Nephron progenitor cell (in vitro differentiated cells): ENCODE data around the gene IGF1R.
A peak's percentile ranks its signal among the peaks of the same experiment; 100 is the strongest.

Source experiments
- DNase-seq: peaks from one replicate; pipeline ENCODE4 v3.0.0; 2021
- H3K27ac Mint-ChIP-seq: 2 replicates; pipeline ENCODE4 v1.8.0; 2021; ENCODE audit warnings: mild to moderate bottlenecking, moderate library complexity, mixed read lengths
- H3K27me3 Mint-ChIP-seq: 2 replicates; pipeline ENCODE4 v1.8.0; 2021; ENCODE audit warnings: mild to moderate bottlenecking, low read depth, mixed read lengths; ENCODE audit not compliant: poor library complexity
- H3K36me3 Mint-ChIP-seq: 2 replicates; pipeline ENCODE4 v1.8.0; 2021; ENCODE audit warnings: low read depth, mixed read lengths
- H3K4me1 Mint-ChIP-seq: 2 replicates; pipeline ENCODE4 v1.8.0; 2021; ENCODE audit warnings: mixed read lengths
- H3K4me3 Mint-ChIP-seq: 2 replicates; pipeline ENCODE4 v1.8.0; 2021; ENCODE audit warnings: mild to moderate bottlenecking, moderate library complexity, mixed read lengths
- H3K9me3 Mint-ChIP-seq: 2 replicates; pipeline ENCODE4 v1.8.0; 2021; ENCODE audit warnings: mild to moderate bottlenecking, moderate library complexity, mixed read lengths
- CTCF ChIP-seq: fragments of 200-600 bp; sonication (generic); IDR thresholded peaks from 2 replicates; pipeline ENCODE4 v1.5.0; 2021; ENCODE audit warnings: antibody characterized with exemption

IGF1R gene

GRCh38 chr15:98896002-98896721 lies 247.8 kb downstream of the IGF1R start:
- peaks cover 51% of the 10 kb centered on the region for H3K4me1 Mint-ChIP-seq
- H3K27ac Mint-ChIP-seq: peak overlapping the region; percentile 31
- peaks cover 3% of the 10 kb centered on the region for H3K27me3 Mint-ChIP-seq
- no peak overlapping the region for H3K4me3 Mint-ChIP-seq
- peaks cover 13% of the 10 kb centered on the region for H3K9me3 Mint-ChIP-seq
- no peak for TF ChIP-seq CTCF
- peaks cover 62% of the 10 kb centered on the region for H3K36me3 Mint-ChIP-seq
- no peak for DNase-seq

GRCh38 chr15:98896802-98897732 lies 248.7 kb downstream of the IGF1R start:
- no peak overlapping the region for H3K4me3 Mint-ChIP-seq
- peaks cover 59% of the 10 kb centered on the region for H3K4me1 Mint-ChIP-seq
- DNase-seq: no peak
- H3K36me3 Mint-ChIP-seq: peaks cover 66% of the 10 kb centered on the region
- H3K27ac Mint-ChIP-seq: peak overlapping the region; percentile 46
- H3K27me3 Mint-ChIP-seq: peaks cover 3% of the 10 kb centered on the region
- peaks cover 13% of the 10 kb centered on the region for H3K9me3 Mint-ChIP-seq
- no peak for TF ChIP-seq CTCF

DNA sequence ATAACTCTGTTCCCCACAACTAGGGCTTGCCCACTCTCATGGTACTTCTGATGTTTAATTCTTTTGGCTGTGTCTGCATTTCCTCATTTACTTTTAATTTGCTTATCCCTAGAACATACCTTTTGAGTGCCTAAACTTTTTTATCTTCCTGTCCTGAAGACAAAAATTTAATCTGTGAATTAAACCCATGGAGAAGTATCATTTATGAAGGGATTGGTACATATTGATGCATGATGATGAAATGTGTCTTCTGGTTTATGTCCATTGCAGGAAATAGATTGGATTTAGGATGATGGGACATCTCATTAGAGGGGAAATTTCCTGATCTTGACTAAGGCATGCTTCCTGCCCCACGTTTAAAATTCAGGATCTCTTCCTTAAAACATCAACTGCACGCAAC lies 249.8 kb downstream of the IGF1R start:
- H3K27me3 Mint-ChIP-seq: peaks cover 3% of the 10 kb centered on the region
- peaks cover 64% of the 10 kb centered on the region for H3K36me3 Mint-ChIP-seq
- H3K9me3 Mint-ChIP-seq: peaks cover 13% of the 10 kb centered on the region
- H3K27ac Mint-ChIP-seq: no peak overlapping the region
- DNase-seq: no peak
- H3K4me3 Mint-ChIP-seq: no peak overlapping the region
- peaks cover 59% of the 10 kb centered on the region for H3K4me1 Mint-ChIP-seq
- TF ChIP-seq CTCF: no peak

DNA sequence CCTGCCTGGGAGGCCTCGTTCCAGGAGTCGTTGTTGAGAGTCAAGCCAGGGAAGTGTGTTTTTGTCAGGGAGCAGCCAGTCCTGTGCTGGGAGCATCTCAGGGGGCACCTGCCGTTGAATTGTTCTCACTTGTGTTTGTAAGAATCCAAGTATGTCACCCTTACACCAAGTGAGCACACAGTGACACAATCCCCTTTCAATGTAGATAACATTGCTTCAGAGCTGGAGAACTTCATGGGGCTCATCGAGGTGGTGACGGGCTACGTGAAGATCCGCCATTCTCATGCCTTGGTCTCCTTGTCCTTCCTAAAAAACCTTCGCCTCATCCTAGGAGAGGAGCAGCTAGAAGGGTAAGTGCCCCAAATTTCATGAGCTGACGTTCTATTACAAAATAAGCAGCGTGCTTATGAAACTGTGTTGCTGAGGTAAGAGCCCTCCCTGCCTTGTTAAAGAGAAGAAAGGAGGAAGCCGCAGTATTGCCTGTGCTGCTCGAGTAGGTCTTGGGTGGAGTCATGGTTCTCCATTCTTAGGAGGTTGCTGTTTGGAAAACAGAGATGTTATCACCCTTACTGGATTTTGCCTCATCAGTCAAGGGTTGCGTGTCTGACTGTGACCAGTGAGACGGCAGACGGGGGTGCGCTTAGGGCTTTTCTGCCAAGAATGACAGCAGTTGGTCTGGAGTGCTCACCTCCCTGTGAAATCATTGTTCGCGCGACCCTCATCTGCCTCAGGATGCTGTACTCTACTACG lies 251.1 kb downstream of the IGF1R start:
- Mint-ChIP-seq H3K36me3 (peaks cover 58% of the 10 kb centered on the region), H3K27me3 (peaks cover 3% of the 10 kb centered on the region), H3K4me1 (peaks cover 68% of the 10 kb centered on the region), H3K9me3 (peaks cover 13% of the 10 kb centered on the region), H3K4me3 (no peak overlapping the region), H3K27ac (peak overlapping the region; percentile 99)
- TF ChIP-seq CTCF: no peak
- DNase-seq: no peak

DNA sequence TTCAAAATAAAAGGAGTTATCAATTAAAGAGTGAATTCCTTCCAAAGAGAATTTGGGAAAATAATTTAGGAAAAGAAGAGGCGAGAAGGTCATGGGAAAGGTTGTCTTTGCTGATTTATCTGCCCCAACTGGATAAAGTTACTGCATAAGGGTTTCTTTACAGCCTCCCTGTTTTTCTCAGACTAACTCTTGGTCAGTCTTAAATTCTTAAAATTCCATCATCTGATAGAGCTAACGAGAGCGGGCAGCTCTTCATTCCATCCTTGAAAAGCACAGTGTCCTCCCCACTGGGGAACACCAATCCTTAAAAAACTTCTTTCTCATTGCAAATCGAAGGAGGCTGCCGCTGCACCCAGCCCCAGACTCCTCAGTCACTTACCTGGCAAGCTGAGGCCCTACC lies 252.0 kb downstream of the IGF1R start:
- Mint-ChIP-seq H3K36me3 (peaks cover 49% of the 10 kb centered on the region), H3K27ac (peak overlapping the region; percentile 99), H3K4me3 (peak overlapping the region; percentile 1), H3K9me3 (peaks cover 9% of the 10 kb centered on the region), H3K27me3 (peaks cover 3% of the 10 kb centered on the region), H3K4me1 (peaks cover 72% of the 10 kb centered on the region)
- TF ChIP-seq CTCF: no peak
- DNase-seq: no peak
